ENCODE data around the gene CEBPE. TPM values are rescaled to one million over a fixed set of nuclear protein-coding genes. Genes with fewer than 3 reads are reported as not detected.

Gene CEBPE
- total RNA-seq, 1 donor from 2014 or later: not detected

GRCh38 chr14:23101986-23102625, 16.9 kb downstream of the CEBPE start:
- no peaks in the 10 kb centered on the region for H3K9me3 Mint-ChIP-seq (ENCODE audit: low read depth)
- H3K4me1 Mint-ChIP-seq (ENCODE audit: low read depth): peaks cover 16% of the 10 kb centered on the region
- no peak for DNase-seq (ENCODE audit: low spot score)
- no peak for TF ChIP-seq CTCF (IDR thresholded peaks at IDR 0.05)
- no peak overlapping the region for H3K27ac Mint-ChIP-seq (ENCODE audit: unreplicated experiment)
- no peaks in the 10 kb centered on the region for H3K27me3 Mint-ChIP-seq (ENCODE audit: low read depth)
- no peak overlapping the region for H3K4me3 Mint-ChIP-seq (ENCODE audit: unreplicated experiment)
- H3K36me3 Mint-ChIP-seq (ENCODE audit: low read depth): peaks cover 12% of the 10 kb centered on the region

- H3K4me1 Mint-ChIP-seq (ENCODE audit: low read depth): peaks cover 23% of the 10 kb centered on the region
- no peak overlapping the region for H3K27ac Mint-ChIP-seq (ENCODE audit: unreplicated experiment)
- H3K27me3 Mint-ChIP-seq (ENCODE audit: low read depth): no peaks in the 10 kb centered on the region
- DNase-seq (ENCODE audit: low spot score): no peak
- H3K4me3 Mint-ChIP-seq (ENCODE audit: unreplicated experiment): no peak overlapping the region
- peaks cover 13% of the 10 kb centered on the region for H3K36me3 Mint-ChIP-seq (ENCODE audit: low read depth)
- no peak for TF ChIP-seq CTCF (IDR thresholded peaks at IDR 0.05)
- no peaks in the 10 kb centered on the region for H3K9me3 Mint-ChIP-seq (ENCODE audit: low read depth)
Measured at GRCh38 chr14:23101213-23101970, 17.7 kb downstream of the CEBPE start.

- no peak overlapping the region for H3K4me3 Mint-ChIP-seq (ENCODE audit: unreplicated experiment)
Measured at GRCh38 chr14:23099212-23099861, 19.7 kb downstream of the CEBPE start.

GRCh38 chr14:23097786-23098185, 21.3 kb downstream of the CEBPE start:
- Mint-ChIP-seq H3K27ac (ENCODE audit: unreplicated experiment) (no peak overlapping the region), H3K4me3 (ENCODE audit: unreplicated experiment) (no peak overlapping the region)
- no peak for DNase-seq (ENCODE audit: low spot score)

More at GRCh38 chr14:23099212-23099861, 19.7 kb downstream of the CEBPE start:
- Mint-ChIP-seq H3K27me3 (ENCODE audit: low read depth) (no peaks in the 10 kb centered on the region), H3K36me3 (ENCODE audit: low read depth) (peaks cover 13% of the 10 kb centered on the region), H3K27ac (ENCODE audit: unreplicated experiment) (no peak overlapping the region), H3K4me1 (ENCODE audit: low read depth) (peaks cover 21% of the 10 kb centered on the region), H3K9me3 (ENCODE audit: low read depth) (no peaks in the 10 kb centered on the region)
- no peak for TF ChIP-seq CTCF (IDR thresholded peaks at IDR 0.05)
- no peak for DNase-seq (ENCODE audit: low spot score)

More at GRCh38 chr14:23097786-23098185, 21.3 kb downstream of the CEBPE start:
- H3K4me1 Mint-ChIP-seq (ENCODE audit: low read depth): peaks cover 30% of the 10 kb centered on the region
- peaks cover 13% of the 10 kb centered on the region for H3K36me3 Mint-ChIP-seq (ENCODE audit: low read depth)
- H3K9me3 Mint-ChIP-seq (ENCODE audit: low read depth): no peaks in the 10 kb centered on the region
- H3K27me3 Mint-ChIP-seq (ENCODE audit: low read depth): no peaks in the 10 kb centered on the region
- no peak for TF ChIP-seq CTCF (IDR thresholded peaks at IDR 0.05)
